Small intestine (tissue), 7 donors: ENCODE measurements around the gene MRPL37. TPM values are rescaled to one million over a fixed set of nuclear protein-coding genes. Genes with fewer than 3 reads are reported as not detected.
A peak's percentile ranks its signal among the peaks of the same experiment; 100 is the strongest.

Experiments
- DNase-seq, 2 donors: peaks; one replicate each; pipeline versions ENCODE4 v3.0.0 to v3.0.0-alpha.2; 2013
- FAIRE-seq: peaks from 2 replicates; lab custom pipeline; 2012; peaks lifted over from hg19 to GRCh38; lab: Jason Lieb, UNC
- H3K27ac ChIP-seq, 3 donors: one replicate each; pipeline ENCODE4 v1.5.1; 2013; ENCODE audit warnings: low read length in 2 of 3, mild to moderate bottlenecking in 2 of 3, control low read depth in 1 of 3, inconsistent platforms in 1 of 3, low read depth in 1 of 3, moderate library complexity in 1 of 3
- H3K27me3 ChIP-seq, 3 donors: one replicate each; pipeline ENCODE4 v1.6.1; 2013; ENCODE audit warnings: low read length in 3 of 3, inconsistent platforms in 1 of 3; ENCODE audit not compliant: control insufficient read depth in 3 of 3, insufficient read depth in 3 of 3
- H3K36me3 ChIP-seq, 3 donors: one replicate each; pipeline ENCODE4 v1.6.1; 2013; ENCODE audit warnings: low read length in 3 of 3, inconsistent platforms in 1 of 3, low read depth in 1 of 3, mild to moderate bottlenecking in 1 of 3, moderate library complexity in 1 of 3; ENCODE audit not compliant: control insufficient read depth in 3 of 3, insufficient read depth in 2 of 3
- H3K4me1 ChIP-seq, 3 donors: one replicate each; pipeline ENCODE4 v1.6.1; 2013; ENCODE audit warnings: low read length in 2 of 3, inconsistent platforms in 1 of 3, low read depth in 1 of 3, mild to moderate bottlenecking in 1 of 3, moderate library complexity in 1 of 3; ENCODE audit not compliant: control insufficient read depth in 3 of 3, insufficient read depth in 2 of 3
- H3K4me3 ChIP-seq, 3 donors: one replicate each; pipeline ENCODE4 v1.5.1; 2013; ENCODE audit warnings: low read length in 3 of 3, control low read depth in 1 of 3, inconsistent platforms in 1 of 3, low read depth in 1 of 3, mild to moderate bottlenecking in 1 of 3, moderate library complexity in 1 of 3
- H3K9me3 ChIP-seq, 2 donors: one replicate each; pipeline ENCODE4 v1.6.1; 2013; ENCODE audit warnings: low read depth in 1 of 2, low read length in 1 of 2; ENCODE audit not compliant: control insufficient read depth in 2 of 2, insufficient read depth in 1 of 2
- WGBS, 3 donors: extraction: QIAGEN DNeasy Blood & Tissue Kit; methylation state at CpG; one replicate each; pipeline ENCODE4 v1.1.7; 2013; 5-methylcytosine and 5-hydroxymethylcytosine counted together
- polyA plus RNA-seq, 4 donors: library from polyadenylated mRNA; stranded (reverse) in 3 of 4; unstranded in 1 of 4; fragments of 200-250 nt in 3 of 4; fragments of 120-200 nt in 1 of 4; gene quantifications; one replicate each; pipeline versions ENCODE4 v1.2.1 to v1.2.3, GENCODE V29; 2013
- donor health status: healthy with polysubstance abuse.
- donor health status: control.
- donor health status: control.
- donor health status: Bipolar disorder and iron deficiency.
- donor health status: healthy.

The MRPL37 gene
- polyA plus RNA-seq, 4 donors, result 47.6 to 92.9 (median 69.6) TPM

GRCh38 chr1:54218883-54219687 lies 19.1 kb downstream of the MRPL37 start:
- 42 to 57% (median 51%) methylated on average over 11 of the region's 11 CpGs for WGBS, 3 donors
- Histone ChIP-seq H3K27ac (peak overlapping the region; percentile 34 to 70 (median 50)), H3K27me3 (no peaks in the 10 kb centered on the region), H3K4me1 (peaks cover 2 to 16% (median 10%) of the 10 kb centered on the region in 3 donors), H3K36me3 (peaks cover 9 to 92% (median 24%) of the 10 kb centered on the region in 3 donors), H3K9me3 (no peaks in the 10 kb centered on the region), H3K4me3 (no peak overlapping the region)
- no peak for FAIRE-seq
- DNase-seq, result peak; percentile 30 to 33

DNA sequence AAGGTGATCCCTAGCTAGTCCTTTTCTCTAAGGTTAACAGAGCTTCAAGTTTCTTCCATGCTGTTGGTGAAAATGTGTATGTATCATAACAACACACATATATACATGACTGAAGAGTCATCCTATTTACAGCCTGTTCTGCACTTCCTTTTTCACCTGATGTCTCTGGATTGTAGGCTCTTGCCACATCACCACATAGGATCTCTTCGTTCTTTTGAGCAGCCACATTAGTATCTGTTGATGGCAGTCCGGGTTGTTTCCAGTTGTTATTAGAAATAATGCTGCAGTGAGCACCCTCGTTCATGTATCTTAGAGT lies 19.7 kb downstream of the MRPL37 start:
- Histone ChIP-seq H3K36me3 (peaks cover 7 to 92% (median 19%) of the 10 kb centered on the region in 3 donors), H3K27me3 (no peaks in the 10 kb centered on the region), H3K27ac (peak overlapping the region in 2 of 3 donors; percentile 18 to 34), H3K4me1 (peaks cover 2 to 16% (median 10%) of the 10 kb centered on the region in 3 donors), H3K4me3 (no peak overlapping the region), H3K9me3 (no peaks in the 10 kb centered on the region)
- FAIRE-seq, result no peak
- DNase-seq, result no peak
- 49 to 73% (median 70%) methylated on average over 3 of the region's 3 CpGs for WGBS, 3 donors

- DNase-seq (no peak), FAIRE-seq (no peak)
- Histone ChIP-seq H3K9me3 (no peaks in the 10 kb centered on the region), H3K36me3 (peaks cover 7 to 93% (median 16%) of the 10 kb centered on the region in 3 donors), H3K4me1 (peaks cover 2 to 16% (median 10%) of the 10 kb centered on the region in 3 donors), H3K4me3 (no peak overlapping the region), H3K27me3 (no peaks in the 10 kb centered on the region), H3K27ac (peak overlapping the region in 1 of 3 donors; percentile 63)
- WGBS, 3 donors, result 47 to 72% (median 58%) methylated on average over 16 to 18 of the region's 18 CpGs
Measured at GRCh38 chr1:54220004-54220811, 20.2 kb downstream of the MRPL37 start.

- H3K27ac ChIP-seq, result no peak overlapping the region
- peaks cover 7 to 90% (median 15%) of the 10 kb centered on the region in 3 donors for H3K36me3 ChIP-seq
Measured at GRCh38 chr1:54221113-54221834, 21.3 kb downstream of the MRPL37 start.

DNA sequence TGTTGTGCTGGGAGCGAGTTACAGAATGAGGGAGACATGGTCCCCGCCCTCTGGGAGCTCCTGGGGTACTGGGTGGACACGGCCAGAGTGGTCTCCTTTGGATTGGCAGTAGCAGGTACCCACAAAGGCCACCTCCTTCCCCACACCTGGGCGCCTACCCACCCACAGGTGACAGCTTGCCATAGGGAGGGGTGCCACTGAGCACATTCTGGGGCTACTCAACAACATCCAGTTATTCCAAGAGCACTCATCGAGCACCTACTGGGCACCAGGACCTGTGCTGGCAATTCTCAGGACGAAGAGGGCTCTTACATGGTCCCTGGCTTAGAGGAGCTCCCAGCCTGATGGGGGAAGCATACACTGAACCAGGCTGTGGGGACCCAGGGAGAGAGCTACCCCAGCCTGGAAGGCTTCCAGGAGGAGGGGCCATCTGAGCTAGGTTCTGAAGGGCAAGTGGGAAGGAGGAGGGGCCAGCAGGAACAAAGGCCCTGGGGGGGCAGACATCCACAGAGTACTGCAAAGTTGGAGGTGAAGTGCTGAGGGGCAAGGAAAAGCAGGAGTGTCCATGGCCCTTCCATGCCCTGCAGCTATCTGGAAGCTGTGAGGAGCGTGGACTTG lies 22.0 kb downstream of the MRPL37 start:
- FAIRE-seq, result no peak
- WGBS, 3 donors, result 86 to 90% (median 88%) methylated on average over 7 of the region's 7 CpGs
- no peak overlapping the region for H3K27ac ChIP-seq

More at GRCh38 chr1:54221113-54221834, 21.3 kb downstream of the MRPL37 start:
- WGBS, 3 donors, result 87 to 93% (median 92%) methylated on average over 12 of the region's 12 CpGs
- H3K9me3 ChIP-seq, result no peaks in the 10 kb centered on the region
- DNase-seq, result no peak
- H3K4me3 ChIP-seq, result no peak overlapping the region
- peaks cover 2 to 16% (median 10%) of the 10 kb centered on the region in 3 donors for H3K4me1 ChIP-seq
- no peak for FAIRE-seq
- H3K27me3 ChIP-seq, result no peaks in the 10 kb centered on the region

GRCh38 chr1:54222711-54223110 lies 22.7 kb downstream of the MRPL37 start:
- no peaks in the 10 kb centered on the region for H3K27me3 ChIP-seq
- no peaks in the 10 kb centered on the region for H3K9me3 ChIP-seq
- no peak for DNase-seq
- FAIRE-seq, result no peak
- H3K4me3 ChIP-seq, result no peak overlapping the region
- H3K4me1 ChIP-seq, result peaks cover 2 to 23% (median 10%) of the 10 kb centered on the region in 3 donors
- 71 to 82% (median 75%) methylated on average over 6 of the region's 6 CpGs for WGBS, 3 donors
- peaks cover 3 to 84% (median 5%) of the 10 kb centered on the region in 3 donors for H3K36me3 ChIP-seq
- H3K27ac ChIP-seq, result no peak overlapping the region

More for the DNA sequence above, 22.0 kb downstream of the MRPL37 start:
- peaks cover 2 to 17% (median 10%) of the 10 kb centered on the region in 3 donors for H3K4me1 ChIP-seq
- no peaks in the 10 kb centered on the region for H3K27me3 ChIP-seq
- H3K4me3 ChIP-seq, result no peak overlapping the region
- H3K9me3 ChIP-seq, result no peaks in the 10 kb centered on the region
- no peak for DNase-seq
- H3K36me3 ChIP-seq, result peaks cover 5 to 84% (median 9%) of the 10 kb centered on the region in 3 donors

DNA sequence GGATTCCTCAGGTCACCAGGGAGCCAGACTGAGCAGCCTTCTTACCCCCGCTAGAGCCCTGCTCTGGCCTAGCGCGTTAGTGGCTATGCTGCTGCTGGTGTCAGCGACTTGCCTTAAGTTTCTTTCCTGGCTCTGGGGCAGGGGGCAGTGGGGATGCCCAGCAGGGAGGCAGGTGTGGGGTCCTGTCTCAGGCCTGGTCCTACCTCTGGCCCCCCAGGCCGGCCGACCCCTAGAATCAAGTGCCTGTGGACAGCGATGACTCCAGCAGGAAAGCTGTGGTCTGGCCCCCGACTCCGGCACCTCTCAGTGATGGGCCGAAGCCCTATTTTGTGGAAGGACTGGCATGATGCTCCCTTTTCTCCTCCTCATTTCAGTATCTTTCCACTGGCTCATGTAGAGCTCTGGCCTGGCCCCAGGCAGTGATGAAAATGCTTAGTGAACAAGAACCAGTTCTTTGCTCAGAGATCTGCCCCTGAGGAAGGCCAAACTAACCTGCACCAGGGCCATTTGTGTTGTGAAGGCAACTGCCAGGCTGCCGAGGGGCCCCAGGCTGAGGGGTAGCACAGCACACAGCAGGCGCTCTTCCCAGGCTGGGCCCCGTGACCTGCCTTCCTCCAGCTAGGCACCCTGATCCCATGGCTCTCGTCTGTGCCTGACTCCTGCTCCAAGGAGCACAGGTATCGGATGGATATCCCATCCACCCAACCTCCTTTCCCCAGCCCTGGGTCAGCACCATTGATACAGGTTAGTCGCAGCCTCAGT lies 23.7 kb downstream of the MRPL37 start:
- Histone ChIP-seq H3K4me1 (peaks cover 2 to 24% (median 10%) of the 10 kb centered on the region in 3 donors), H3K9me3 (no peaks in the 10 kb centered on the region), H3K27ac (no peak overlapping the region), H3K4me3 (no peak overlapping the region), H3K27me3 (no peaks in the 10 kb centered on the region), H3K36me3 (peaks cover 0 to 84% (median 2%) of the 10 kb centered on the region in 3 donors)
- WGBS, 3 donors, result 91 to 94% (median 93%) methylated on average over 16 of the region's 16 CpGs
- FAIRE-seq, result no peak
- no peak for DNase-seq
